PC-3 (cell line): ENCODE measurements around the gene ZNF710.

Source experiments
- EZH2 ChIP-seq: fragments of 300-600 bp; sonication (generic); IDR thresholded peaks from one replicate; pipeline ENCODE4 v1.6.1; 2017; ENCODE audit warnings: antibody characterized with exemption, mild to moderate bottlenecking, low read length; ENCODE audit not compliant: unreplicated experiment
- TF ChIP-seq, protein P1 (sequence below): fragments of 300-600 bp; sonication (generic); conservative IDR thresholded peaks from 2 replicates; pipeline ENCODE4 v1.5.1; 2017; ENCODE audit warnings: antibody characterized with exemption, low read depth, mild to moderate bottlenecking, low read length

DNA sequence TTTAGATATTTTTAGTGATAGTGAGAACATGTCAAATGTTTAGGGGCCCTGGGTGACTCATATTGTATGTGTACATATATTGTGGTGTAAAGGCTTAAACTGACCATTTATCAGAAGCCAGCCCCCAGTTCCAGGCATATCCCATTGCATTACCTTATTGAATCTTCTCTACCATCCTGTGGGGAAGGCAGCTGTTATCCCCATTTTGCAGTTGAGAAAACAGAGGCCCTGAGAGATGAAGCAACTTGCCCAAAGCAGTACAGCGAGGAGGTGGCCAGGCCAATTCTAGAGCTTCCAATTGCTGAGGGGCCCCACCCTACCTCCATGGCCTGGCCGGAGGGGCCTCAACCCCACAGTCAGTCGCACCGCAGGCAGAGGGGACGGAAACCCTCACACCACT lies 47.9 kb downstream of the ZNF710 start:
- TF ChIP-seq, protein P1, sequence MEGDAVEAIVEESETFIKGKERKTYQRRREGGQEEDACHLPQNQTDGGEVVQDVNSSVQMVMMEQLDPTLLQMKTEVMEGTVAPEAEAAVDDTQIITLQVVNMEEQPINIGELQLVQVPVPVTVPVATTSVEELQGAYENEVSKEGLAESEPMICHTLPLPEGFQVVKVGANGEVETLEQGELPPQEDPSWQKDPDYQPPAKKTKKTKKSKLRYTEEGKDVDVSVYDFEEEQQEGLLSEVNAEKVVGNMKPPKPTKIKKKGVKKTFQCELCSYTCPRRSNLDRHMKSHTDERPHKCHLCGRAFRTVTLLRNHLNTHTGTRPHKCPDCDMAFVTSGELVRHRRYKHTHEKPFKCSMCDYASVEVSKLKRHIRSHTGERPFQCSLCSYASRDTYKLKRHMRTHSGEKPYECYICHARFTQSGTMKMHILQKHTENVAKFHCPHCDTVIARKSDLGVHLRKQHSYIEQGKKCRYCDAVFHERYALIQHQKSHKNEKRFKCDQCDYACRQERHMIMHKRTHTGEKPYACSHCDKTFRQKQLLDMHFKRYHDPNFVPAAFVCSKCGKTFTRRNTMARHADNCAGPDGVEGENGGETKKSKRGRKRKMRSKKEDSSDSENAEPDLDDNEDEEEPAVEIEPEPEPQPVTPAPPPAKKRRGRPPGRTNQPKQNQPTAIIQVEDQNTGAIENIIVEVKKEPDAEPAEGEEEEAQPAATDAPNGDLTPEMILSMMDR, result no peak
- no peak for TF ChIP-seq EZH2
